ENCODE measurements around the gene NLGN3. TPM values are rescaled to one million over a fixed set of nuclear protein-coding genes. Genes with fewer than 3 reads are reported as not detected.

NLGN3 gene
- total RNA-seq, 6 donors from 2014 or later: 0.20 to 1.0 (median 0.61) TPM; not detected in 1

GRCh38 chrX:71158603-71159002, 14.0 kb downstream of the NLGN3 start:
- Histone ChIP-seq H3K4me3 (no peak overlapping the region), H3K27ac (no peak overlapping the region), H3K9me3 (no peaks in the 10 kb centered on the region), H3K36me3 (no peaks in the 10 kb centered on the region), H3K4me1 (no peaks in the 10 kb centered on the region), H3K27me3 (no peaks in the 10 kb centered on the region)
- ATAC-seq (ENCODE audit: low FRiP score in 2 of 2): no peak
- 86 to 94% methylated on average over 5 to 6 of the region's 6 CpGs for WGBS, 2 donors
- no peak for DNase-seq
- no peak for TF ChIP-seq CTCF (IDR thresholded peaks at IDR 0.05)
- no peak for TF ChIP-seq EP300 (IDR thresholded peaks at IDR 0.05)
- TF ChIP-seq POLR2AphosphoS5 (IDR thresholded peaks at IDR 0.05): no peak
- TF ChIP-seq POLR2A (IDR thresholded peaks at IDR 0.05): no peak

- H3K36me3 ChIP-seq: no peaks in the 10 kb centered on the region
- H3K27me3 ChIP-seq: no peaks in the 10 kb centered on the region
- no peaks in the 10 kb centered on the region for H3K4me1 ChIP-seq
- 66 to 76% methylated on average over 3 to 5 of the region's 5 CpGs for WGBS, 2 donors
- no peaks in the 10 kb centered on the region for H3K9me3 ChIP-seq
- DNase-seq: no peak
- no peak overlapping the region for H3K27ac ChIP-seq
- no peak overlapping the region for H3K4me3 ChIP-seq
- ATAC-seq (ENCODE audit: low FRiP score in 2 of 2): no peak
- TF ChIP-seq EP300 (IDR thresholded peaks at IDR 0.05): no peak
- no peak for TF ChIP-seq POLR2A (IDR thresholded peaks at IDR 0.05)
- TF ChIP-seq CTCF (IDR thresholded peaks at IDR 0.05): no peak
- no peak for TF ChIP-seq POLR2AphosphoS5 (IDR thresholded peaks at IDR 0.05)
These were observed 14.7 kb downstream of the NLGN3 start for GRCh38 chrX:71159335-71159734.

- no peaks in the 10 kb centered on the region for H3K27me3 ChIP-seq
- no peaks in the 10 kb centered on the region for H3K4me1 ChIP-seq
- no peak overlapping the region for H3K27ac ChIP-seq
- 80 to 100% methylated on average over 1 to 3 of the region's 3 CpGs for WGBS, 2 donors
- no peak for DNase-seq
- TF ChIP-seq POLR2AphosphoS5 (IDR thresholded peaks at IDR 0.05) (no peak), EP300 (IDR thresholded peaks at IDR 0.05) (no peak), POLR2A (IDR thresholded peaks at IDR 0.05) (no peak), CTCF (IDR thresholded peaks at IDR 0.05) (no peak)
- ATAC-seq (ENCODE audit: low FRiP score in 2 of 2): no peak
- no peaks in the 10 kb centered on the region for H3K9me3 ChIP-seq
- H3K36me3 ChIP-seq: no peaks in the 10 kb centered on the region
- no peak overlapping the region for H3K4me3 ChIP-seq
These were observed 15.8 kb downstream of the NLGN3 start for GRCh38 chrX:71160475-71160874.

- H3K4me3 ChIP-seq: no peak overlapping the region
- H3K9me3 ChIP-seq: no peaks in the 10 kb centered on the region
- no peaks in the 10 kb centered on the region for H3K4me1 ChIP-seq
- 78 to 83% methylated on average over 1 to 4 of the region's 4 CpGs for WGBS, 2 donors
- no peak for DNase-seq
- H3K27me3 ChIP-seq: no peaks in the 10 kb centered on the region
- no peak overlapping the region for H3K27ac ChIP-seq
- no peaks in the 10 kb centered on the region for H3K36me3 ChIP-seq
- TF ChIP-seq POLR2AphosphoS5 (IDR thresholded peaks at IDR 0.05) (no peak), POLR2A (IDR thresholded peaks at IDR 0.05) (no peak), CTCF (IDR thresholded peaks at IDR 0.05) (no peak), EP300 (IDR thresholded peaks at IDR 0.05) (no peak)
- ATAC-seq (ENCODE audit: low FRiP score in 2 of 2): no peak
These were observed 18.3 kb downstream of the NLGN3 start for GRCh38 chrX:71162981-71163380.

- TF ChIP-seq CTCF (IDR thresholded peaks at IDR 0.05): no peak
- TF ChIP-seq EP300 (IDR thresholded peaks at IDR 0.05): no peak
- TF ChIP-seq POLR2A (IDR thresholded peaks at IDR 0.05): no peak
- no peak for TF ChIP-seq POLR2AphosphoS5 (IDR thresholded peaks at IDR 0.05)
- DNase-seq: no peak
- Histone ChIP-seq H3K27me3 (no peaks in the 10 kb centered on the region), H3K4me3 (no peak overlapping the region), H3K4me1 (no peaks in the 10 kb centered on the region), H3K9me3 (no peaks in the 10 kb centered on the region), H3K36me3 (no peaks in the 10 kb centered on the region), H3K27ac (no peak overlapping the region)
- WGBS, 2 donors: 90 to 100% methylated on average over 1 to 12 of the region's 12 CpGs
- no peak for ATAC-seq (ENCODE audit: low FRiP score in 2 of 2)
These were observed 19.4 kb downstream of the NLGN3 start for GRCh38 chrX:71164071-71164470.
